ENCODE results near the gene UGGT1. TPM values are rescaled to one million over a fixed set of nuclear protein-coding genes. Genes with fewer than 3 reads are reported as not detected.

The UGGT1 gene
- total RNA-seq, 1 experiment from 2014 or later, result 74.1 TPM

GRCh38 chr2:128134573-128134972 is 43.6 kb downstream of the UGGT1 start:
- Histone ChIP-seq H3K9me3 (ENCODE audit: low read depth, low read length, poor library complexity, severe bottlenecking) (no peaks in the 10 kb centered on the region), H3K36me3 (ENCODE audit: insufficient read depth, low read length, poor library complexity, severe bottlenecking) (peaks cover 73% of the 10 kb centered on the region), H3K27me3 (replicated peaks; ENCODE audit: insufficient read depth, low read depth, low read length, poor library complexity) (no peaks in the 10 kb centered on the region), H3K4me3 (ENCODE audit: low read depth, low read length, poor library complexity, severe bottlenecking) (no peak overlapping the region), H3K4me1 (ENCODE audit: insufficient read depth, low read length, poor library complexity, severe bottlenecking) (no peaks in the 10 kb centered on the region), H3K27ac (ENCODE audit: low read depth, low read length, poor library complexity, severe bottlenecking) (no peak overlapping the region)
- no TSS peak for BruUV-seq (replicated peaks)
- no peak for DNase-seq (ENCODE audit: low spot score)
- ChIA-PET CTCF (no interaction called here), POLR2A (ENCODE audit: low non-redundant PET) (no interaction called here)
- intact Hi-C loops (cut with micrococcal nuclease; ENCODE audit: unreplicated experiment), result no loop called here
- TF ChIP-seq EZH2 (IDR thresholded peaks at IDR 0.05; ENCODE audit: borderline replicate concordance, low read depth, low read length, poor library complexity, severe bottlenecking) (no peak), CTCF (conservative IDR thresholded peaks at IDR 0.05; ENCODE audit: low read depth, low read length) (no peak)

- Histone ChIP-seq H3K27ac (ENCODE audit: low read depth, low read length, poor library complexity, severe bottlenecking) (no peak overlapping the region), H3K27me3 (replicated peaks; ENCODE audit: insufficient read depth, low read depth, low read length, poor library complexity) (no peaks in the 10 kb centered on the region), H3K4me3 (ENCODE audit: low read depth, low read length, poor library complexity, severe bottlenecking) (no peak overlapping the region), H3K36me3 (ENCODE audit: insufficient read depth, low read length, poor library complexity, severe bottlenecking) (peaks cover 61% of the 10 kb centered on the region), H3K4me1 (ENCODE audit: insufficient read depth, low read length, poor library complexity, severe bottlenecking) (no peaks in the 10 kb centered on the region), H3K9me3 (ENCODE audit: low read depth, low read length, poor library complexity, severe bottlenecking) (no peaks in the 10 kb centered on the region)
- no peak for TF ChIP-seq EZH2 (IDR thresholded peaks at IDR 0.05; ENCODE audit: borderline replicate concordance, low read depth, low read length, poor library complexity, severe bottlenecking)
- no peak for TF ChIP-seq CTCF (conservative IDR thresholded peaks at IDR 0.05; ENCODE audit: low read depth, low read length)
- ChIA-PET POLR2A (ENCODE audit: low non-redundant PET) (no interaction called here), CTCF (no interaction called here)
- intact Hi-C loops (cut with micrococcal nuclease; ENCODE audit: unreplicated experiment), result no loop called here
- BruUV-seq (replicated peaks), result no TSS peak
- no peak for DNase-seq (ENCODE audit: low spot score)
These were observed 46.2 kb downstream of the UGGT1 start for GRCh38 chr2:128137094-128137616.

- Histone ChIP-seq H3K36me3 (ENCODE audit: insufficient read depth, low read length, poor library complexity, severe bottlenecking) (peaks cover 45% of the 10 kb centered on the region), H3K9me3 (ENCODE audit: low read depth, low read length, poor library complexity, severe bottlenecking) (no peaks in the 10 kb centered on the region), H3K27me3 (replicated peaks; ENCODE audit: insufficient read depth, low read depth, low read length, poor library complexity) (no peaks in the 10 kb centered on the region), H3K4me3 (ENCODE audit: low read depth, low read length, poor library complexity, severe bottlenecking) (no peak overlapping the region), H3K4me1 (ENCODE audit: insufficient read depth, low read length, poor library complexity, severe bottlenecking) (no peaks in the 10 kb centered on the region), H3K27ac (ENCODE audit: low read depth, low read length, poor library complexity, severe bottlenecking) (no peak overlapping the region)
- TF ChIP-seq CTCF (conservative IDR thresholded peaks at IDR 0.05; ENCODE audit: low read depth, low read length), result no peak
- no peak for TF ChIP-seq EZH2 (IDR thresholded peaks at IDR 0.05; ENCODE audit: borderline replicate concordance, low read depth, low read length, poor library complexity, severe bottlenecking)
- CTCF ChIA-PET, result no interaction called here
- POLR2A ChIA-PET (ENCODE audit: low non-redundant PET), result no interaction called here
- intact Hi-C loops (cut with micrococcal nuclease; ENCODE audit: unreplicated experiment), result no loop called here
- DNase-seq (ENCODE audit: low spot score), result no peak
- no TSS peak for BruUV-seq (replicated peaks)
These were observed 48.6 kb downstream of the UGGT1 start for GRCh38 chr2:128139624-128140023.
